Esophagus muscularis mucosa (tissue), 4 donors: Measurements from ENCODE around the gene TMEM220.
"Not testable (repeated sequence)": the region's sequence is repeated elsewhere in the genome, so short reads cannot be mapped to it uniquely, and the experiment has no call there.

Experiments
- EP300 ChIP-seq: sonication (generic); formaldehyde crosslinking; IDR thresholded peaks from one replicate; pipeline ENCODE4 v1.6.1; 2017; ENCODE audit warnings: antibody characterized with exemption
- POLR2A ChIP-seq: fragments of 450-650 bp; IDR thresholded peaks from one replicate; pipeline ENCODE4 v1.6.1; 2017; ENCODE audit warnings: antibody characterized with exemption, moderate library complexity, mild to moderate bottlenecking, low read depth
- POLR2AphosphoS5 ChIP-seq, 2 donors: sonication (generic); formaldehyde crosslinking; IDR thresholded peaks; one replicate each; pipeline ENCODE4 v1.6.1; 2017; ENCODE audit warnings: antibody characterized with exemption in 2 of 2
- TF ChIP-seq, protein P1 (sequence below), 3 experiments: fragments of 200-600 bp in 2 of 3; fragments of 450-650 bp in 1 of 3; sonication (generic) in 2 of 3; IDR thresholded peaks; one replicate each; pipeline ENCODE4 v1.5.1; 2017 to 2019; ENCODE audit warnings: antibody characterized with exemption in 3 of 3, mild to moderate bottlenecking in 2 of 3, moderate library complexity in 1 of 3

DNA sequence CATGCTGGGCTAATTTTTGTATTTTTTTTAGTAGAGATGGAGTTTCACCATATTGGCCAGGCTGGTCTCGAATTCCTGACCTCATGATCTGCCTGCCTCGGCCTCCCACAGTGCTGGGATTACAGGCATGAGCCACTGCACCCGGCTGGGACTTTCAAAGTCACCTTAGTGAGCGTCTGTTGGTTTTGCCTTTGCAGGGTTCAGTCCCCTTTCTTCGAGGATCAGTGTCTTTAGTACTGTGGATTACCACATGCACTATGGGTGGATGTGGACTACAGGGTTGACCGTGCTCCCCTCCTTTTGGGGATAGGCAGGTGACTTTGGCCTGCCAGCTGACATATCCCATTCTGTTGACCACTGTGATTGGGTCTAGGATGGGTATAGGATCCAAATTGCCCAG, 2.3 kb upstream of the TMEM220 start:
- TF ChIP-seq POLR2AphosphoS5 (IDR thresholded peaks at IDR 0.05); EP300; POLR2A: not testable (repeated sequence)
- TF ChIP-seq, protein P1, sequence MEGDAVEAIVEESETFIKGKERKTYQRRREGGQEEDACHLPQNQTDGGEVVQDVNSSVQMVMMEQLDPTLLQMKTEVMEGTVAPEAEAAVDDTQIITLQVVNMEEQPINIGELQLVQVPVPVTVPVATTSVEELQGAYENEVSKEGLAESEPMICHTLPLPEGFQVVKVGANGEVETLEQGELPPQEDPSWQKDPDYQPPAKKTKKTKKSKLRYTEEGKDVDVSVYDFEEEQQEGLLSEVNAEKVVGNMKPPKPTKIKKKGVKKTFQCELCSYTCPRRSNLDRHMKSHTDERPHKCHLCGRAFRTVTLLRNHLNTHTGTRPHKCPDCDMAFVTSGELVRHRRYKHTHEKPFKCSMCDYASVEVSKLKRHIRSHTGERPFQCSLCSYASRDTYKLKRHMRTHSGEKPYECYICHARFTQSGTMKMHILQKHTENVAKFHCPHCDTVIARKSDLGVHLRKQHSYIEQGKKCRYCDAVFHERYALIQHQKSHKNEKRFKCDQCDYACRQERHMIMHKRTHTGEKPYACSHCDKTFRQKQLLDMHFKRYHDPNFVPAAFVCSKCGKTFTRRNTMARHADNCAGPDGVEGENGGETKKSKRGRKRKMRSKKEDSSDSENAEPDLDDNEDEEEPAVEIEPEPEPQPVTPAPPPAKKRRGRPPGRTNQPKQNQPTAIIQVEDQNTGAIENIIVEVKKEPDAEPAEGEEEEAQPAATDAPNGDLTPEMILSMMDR (IDR thresholded peaks at IDR 0.05) = not testable (repeated sequence)
